ENCODE data around the gene C12orf57. TPM values are rescaled to one million over a fixed set of nuclear protein-coding genes. Genes with fewer than 3 reads are reported as not detected.

C12orf57 gene
- total and polyA plus RNA-seq, 8 donors, result 155 to 621 (median 430) TPM

- Histone ChIP-seq H3K9me3 (no peaks in the 10 kb centered on the region), H3K4me3 (peak overlapping the region; percentile 64 to 95 (median 86)), H3K36me3 (peaks cover 0 to 28% (median 19%) of the 10 kb centered on the region in 4 donors), H3K4me1 (peaks cover 46 to 69% (median 55%) of the 10 kb centered on the region in 4 donors), H3K27me3 (no peaks in the 10 kb centered on the region), H3K27ac (peak overlapping the region; percentile 89 to 99 (median 97))
- WGBS, 5 donors, result 11 to 26% (median 13%) methylated on average over 8 of the region's 8 CpGs
- intact Hi-C loops (cut with DNase I; ENCODE audit: low total_unique reads), result no loop called here
- DNase-seq, result peak; percentile 77 to 88
- TF ChIP-seq POLR2AphosphoS5 (IDR thresholded peaks at IDR 0.05) (peak; percentile 42 to 71 (median 69)), POLR2A (IDR thresholded peaks at IDR 0.05) (no peak), EP300 (IDR thresholded peaks at IDR 0.05) (no peak)
- TF ChIP-seq, protein P1, sequence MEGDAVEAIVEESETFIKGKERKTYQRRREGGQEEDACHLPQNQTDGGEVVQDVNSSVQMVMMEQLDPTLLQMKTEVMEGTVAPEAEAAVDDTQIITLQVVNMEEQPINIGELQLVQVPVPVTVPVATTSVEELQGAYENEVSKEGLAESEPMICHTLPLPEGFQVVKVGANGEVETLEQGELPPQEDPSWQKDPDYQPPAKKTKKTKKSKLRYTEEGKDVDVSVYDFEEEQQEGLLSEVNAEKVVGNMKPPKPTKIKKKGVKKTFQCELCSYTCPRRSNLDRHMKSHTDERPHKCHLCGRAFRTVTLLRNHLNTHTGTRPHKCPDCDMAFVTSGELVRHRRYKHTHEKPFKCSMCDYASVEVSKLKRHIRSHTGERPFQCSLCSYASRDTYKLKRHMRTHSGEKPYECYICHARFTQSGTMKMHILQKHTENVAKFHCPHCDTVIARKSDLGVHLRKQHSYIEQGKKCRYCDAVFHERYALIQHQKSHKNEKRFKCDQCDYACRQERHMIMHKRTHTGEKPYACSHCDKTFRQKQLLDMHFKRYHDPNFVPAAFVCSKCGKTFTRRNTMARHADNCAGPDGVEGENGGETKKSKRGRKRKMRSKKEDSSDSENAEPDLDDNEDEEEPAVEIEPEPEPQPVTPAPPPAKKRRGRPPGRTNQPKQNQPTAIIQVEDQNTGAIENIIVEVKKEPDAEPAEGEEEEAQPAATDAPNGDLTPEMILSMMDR (IDR thresholded peaks at IDR 0.05), result peak in 1 of 7 experiments; percentile 12
These were observed 18.1 kb upstream of the C12orf57 start for GRCh38 chr12:6925540-6926279.

DNA sequence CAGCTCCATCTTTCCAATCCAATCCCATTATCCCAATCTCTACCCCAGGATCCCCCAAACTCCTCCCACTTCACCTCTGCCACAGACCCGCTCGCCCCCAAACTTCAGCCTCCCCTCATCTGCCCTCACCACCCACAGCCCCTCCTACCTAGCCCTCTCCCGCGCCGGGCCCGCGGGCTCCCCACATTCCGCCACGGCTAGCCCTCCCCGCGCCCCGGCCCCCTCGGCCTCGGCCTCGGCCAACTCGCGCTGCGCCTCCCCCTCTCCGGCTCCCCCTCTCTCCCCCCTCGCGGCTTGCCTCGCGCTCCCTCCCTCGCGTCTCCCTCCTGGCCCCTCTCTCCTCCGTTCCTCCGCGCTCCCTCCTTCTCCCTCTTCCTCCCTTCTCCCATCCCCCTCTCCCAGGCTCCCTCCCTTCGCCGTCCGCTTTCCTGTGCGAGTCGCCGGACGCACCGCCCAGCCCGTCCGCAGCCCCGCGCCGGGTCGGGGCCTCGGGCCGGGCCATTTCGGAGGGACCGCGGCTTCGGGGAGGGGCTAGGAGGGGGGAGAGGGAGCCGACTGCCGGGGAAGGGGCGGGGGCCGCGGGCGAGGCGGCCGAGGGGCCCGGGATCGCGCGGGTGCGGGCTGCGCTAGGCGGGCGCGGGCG lies 16.3 kb upstream of the C12orf57 start, which contains the start of gene ATN1:
Gene ATN1 (plus strand): TSS at position 581 of the 643 bp plus-strand sequence. CDS start 6,043 bp downstream, outside the sequence.
- Histone ChIP-seq H3K9me3 (no peaks in the 10 kb centered on the region), H3K36me3 (peaks cover 0 to 10% (median 6%) of the 10 kb centered on the region in 4 donors), H3K4me3 (peak within 1 kb of the TSS; percentile 64 to 95 (median 86)), H3K4me1 (peaks cover 50 to 87% (median 67%) of the 10 kb centered on the region in 4 donors), H3K27ac (peak within 1 kb of the TSS; percentile 90 to 99 (median 97)), H3K27me3 (no peaks in the 10 kb centered on the region)
- TF ChIP-seq, protein P1 (IDR thresholded peaks at IDR 0.05), result no peak
- TF ChIP-seq POLR2AphosphoS5 (IDR thresholded peaks at IDR 0.05) (peak; percentile 40 to 84 (median 75)), POLR2A (IDR thresholded peaks at IDR 0.05) (no peak)
- DNase-seq, result peak; percentile 68 to 96
- WGBS, 5 donors, result 0 to 1% (median 1%) methylated on average over 36 to 66 of the region's 66 CpGs
- intact Hi-C loops (cut with DNase I; ENCODE audit: low total_unique reads), result no loop called here

DNA sequence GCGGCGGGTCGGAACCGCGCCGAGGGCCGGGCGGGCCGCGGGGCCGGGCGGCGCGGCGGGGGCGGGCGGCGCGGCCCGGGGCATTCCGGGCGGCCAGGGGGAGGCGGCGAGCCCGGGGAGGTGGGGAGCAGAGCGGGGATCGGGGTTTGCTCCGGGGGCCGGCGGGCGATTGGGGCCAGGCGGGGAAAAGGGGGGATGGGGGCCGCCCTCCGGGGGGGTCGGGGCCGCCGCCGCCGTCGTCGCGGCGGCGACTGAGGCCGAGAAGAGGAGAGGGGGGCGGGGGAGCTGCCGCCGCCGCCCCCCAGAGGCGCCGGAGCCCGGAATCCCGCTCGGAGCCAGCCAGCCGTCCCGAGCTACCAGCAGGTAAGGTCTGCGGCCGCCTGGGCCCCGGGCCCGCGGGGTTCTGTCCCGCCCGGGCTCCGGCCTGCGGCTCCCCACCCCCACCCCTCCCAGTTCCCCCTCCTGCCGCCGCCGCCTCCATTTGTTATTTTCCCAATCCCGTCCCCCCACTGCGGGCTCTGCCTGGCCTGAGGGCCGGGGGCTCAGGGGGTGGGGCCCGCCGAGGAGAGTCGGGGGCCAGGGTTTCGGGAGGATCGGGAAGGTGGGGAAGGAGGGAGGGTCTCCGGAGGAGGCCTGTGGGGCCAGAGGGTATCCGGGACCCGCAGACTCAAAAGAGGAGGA lies 15.7 kb upstream of the C12orf57 start:
- Histone ChIP-seq H3K9me3 (no peaks in the 10 kb centered on the region), H3K27ac (peak overlapping the region; percentile 90 to 99 (median 97)), H3K27me3 (no peaks in the 10 kb centered on the region), H3K36me3 (peaks cover 0 to 9% (median 3%) of the 10 kb centered on the region in 4 donors), H3K4me3 (peak overlapping the region; percentile 64 to 95 (median 86)), H3K4me1 (peaks cover 51 to 89% (median 72%) of the 10 kb centered on the region in 4 donors)
- 0 to 1% (median 1%) methylated on average over 14 to 73 of the region's 79 CpGs for WGBS, 5 donors
- peak in 1 of 2 donors; percentile 69 for DNase-seq
- TF ChIP-seq EP300 (IDR thresholded peaks at IDR 0.05) (no peak), POLR2A (IDR thresholded peaks at IDR 0.05) (no peak), POLR2AphosphoS5 (IDR thresholded peaks at IDR 0.05) (no peak)
- TF ChIP-seq, protein P1 (IDR thresholded peaks at IDR 0.05), result no peak
- intact Hi-C loops (cut with DNase I; ENCODE audit: low total_unique reads), result no loop called here
